NK-92 (cell line): Measurements from ENCODE around the gene TAS1R1.

Experiments
- DNase-seq: peaks from one replicate; lab custom pipeline; 2025; ENCODE audit not compliant: unreplicated experiment; lab: John Stamatoyannopoulos, UW

TAS1R1 gene

DNA sequence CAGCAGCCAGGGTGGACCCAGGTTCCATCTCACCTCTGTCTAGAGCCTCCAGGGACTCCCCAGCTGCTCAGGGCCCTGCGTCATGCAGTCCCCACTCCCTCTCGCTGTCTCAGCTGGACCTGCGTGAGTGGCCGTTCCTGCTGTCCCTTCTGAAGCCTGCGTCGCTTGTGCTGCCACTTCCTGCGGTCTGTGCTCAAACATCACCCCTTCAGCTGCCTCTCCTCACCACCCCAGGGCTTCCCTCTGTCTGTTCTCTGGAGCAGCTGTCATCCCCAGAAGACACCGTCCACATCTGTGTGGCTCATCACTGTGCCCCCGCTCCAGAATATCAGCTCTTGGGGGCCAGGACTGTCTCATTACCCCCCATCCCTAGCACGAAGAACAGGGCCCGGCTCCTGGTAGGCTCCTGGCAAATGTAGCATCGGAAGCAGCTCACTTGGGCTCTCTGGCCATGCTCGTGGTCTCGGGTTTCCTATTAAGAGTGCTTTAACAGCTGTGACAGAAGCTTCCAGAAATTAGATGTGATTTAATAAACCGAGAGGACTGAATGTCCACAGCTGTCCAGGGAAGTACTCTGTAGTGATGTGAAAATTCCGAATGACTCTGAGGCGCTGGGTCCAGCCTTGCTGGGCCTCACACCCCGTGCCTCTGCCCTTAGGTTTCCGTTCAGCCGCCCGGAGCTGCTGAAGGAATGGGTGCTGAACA, 72.9 kb downstream of the TAS1R1 start:
- no peak for DNase-seq

DNA sequence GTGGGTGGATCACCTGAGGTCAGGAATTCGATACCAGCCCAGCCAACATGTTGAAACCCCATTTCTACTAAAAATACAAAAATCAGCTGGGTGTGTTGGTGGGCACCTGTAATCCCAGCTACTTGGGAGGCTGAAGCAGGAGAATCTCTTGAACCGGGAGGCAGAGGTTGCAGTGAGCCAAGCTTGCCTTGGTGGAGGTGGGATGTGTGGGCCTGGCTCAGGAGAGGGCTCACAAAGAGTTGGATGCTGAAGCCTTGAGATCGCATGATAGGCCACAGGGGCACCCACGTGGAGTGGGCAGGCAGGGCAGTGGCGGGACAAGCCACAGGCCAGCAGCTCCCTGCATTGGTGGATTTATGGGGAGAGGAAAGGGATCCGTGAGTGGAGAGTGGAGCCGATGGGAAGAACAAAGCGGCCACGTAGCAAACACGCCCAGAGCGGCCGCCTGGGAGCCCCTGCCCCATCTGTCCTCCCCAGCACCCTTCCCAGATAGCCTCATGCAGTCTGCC, 73.9 kb downstream of the TAS1R1 start:
- no peak for DNase-seq
